Suppressor macrophage treated with lipopolysaccharide for 4 hours (primary cell): ENCODE data around the gene COL23A1.
A peak's percentile ranks its signal among the peaks of the same experiment; 100 is the strongest.
"Not testable (repeated sequence)": the region's sequence is repeated elsewhere in the genome, so short reads cannot be mapped to it uniquely, and the experiment has no call there.

Source experiments
- DNase-seq: peaks from one replicate; pipeline ENCODE4 v3.0.0-alpha.2; 2020

The COL23A1 gene

DNA sequence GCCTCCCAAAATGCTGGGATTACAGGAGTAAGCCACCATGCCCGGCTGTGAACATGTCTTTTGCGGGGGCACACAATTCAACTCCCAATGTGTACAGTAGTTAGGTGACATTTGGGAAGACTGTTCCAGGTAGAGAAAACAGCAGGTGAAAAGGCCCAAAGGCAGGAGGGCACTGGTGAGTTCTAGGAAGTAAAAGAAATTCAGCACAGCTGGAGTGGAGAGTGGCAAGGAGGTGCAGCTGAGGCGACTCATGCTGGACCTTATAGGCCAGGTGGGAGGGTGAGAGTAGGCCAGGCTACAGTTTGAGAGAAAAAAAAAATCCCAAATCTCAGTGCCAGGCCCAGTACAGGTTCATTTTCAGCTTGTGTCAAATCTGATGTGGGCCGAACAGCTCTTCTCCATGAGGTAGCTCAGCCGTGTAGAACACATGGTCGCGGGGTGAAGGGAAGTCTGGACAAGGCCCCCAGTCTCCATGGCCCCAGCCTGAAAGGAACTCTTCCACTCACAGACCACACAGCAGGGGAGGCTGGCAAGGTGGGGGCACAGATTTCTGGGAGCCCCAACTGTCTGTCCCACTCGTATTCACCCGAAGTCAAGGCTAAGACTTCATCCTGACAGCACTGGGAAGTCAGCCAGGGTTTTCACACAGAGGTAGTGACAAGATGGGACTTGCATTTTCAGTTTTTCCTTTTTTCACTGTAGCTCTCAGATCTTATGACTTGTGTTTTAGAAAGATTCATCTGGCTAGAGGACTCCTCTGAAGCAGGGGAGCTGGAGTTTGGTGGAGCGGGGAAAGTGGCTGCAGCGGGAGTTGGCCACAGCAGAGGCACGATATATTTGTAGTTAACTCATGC, 390.4 kb downstream of the COL23A1 start:
- DNase-seq = no peak

DNA sequence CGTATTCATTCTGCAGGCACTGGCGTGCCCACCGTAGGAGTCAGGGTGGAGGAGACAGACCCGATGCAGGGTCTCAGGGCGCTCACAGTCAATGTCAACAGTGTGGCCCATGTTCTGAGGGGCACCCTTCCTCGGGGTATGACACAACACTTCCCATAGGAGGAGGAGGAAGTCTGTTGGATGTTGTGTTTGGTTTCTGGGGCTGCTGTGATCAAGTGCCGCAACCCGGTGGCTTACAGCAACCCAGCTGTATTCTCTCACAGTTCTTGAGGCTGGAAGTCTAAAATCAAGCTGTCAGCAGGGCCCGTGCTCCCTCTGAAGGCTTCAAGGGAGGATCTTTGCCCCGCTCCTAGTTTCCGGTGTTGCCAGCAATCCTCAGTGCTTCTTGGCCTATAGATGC, 391.5 kb downstream of the COL23A1 start:
- DNase-seq = no peak

DNA sequence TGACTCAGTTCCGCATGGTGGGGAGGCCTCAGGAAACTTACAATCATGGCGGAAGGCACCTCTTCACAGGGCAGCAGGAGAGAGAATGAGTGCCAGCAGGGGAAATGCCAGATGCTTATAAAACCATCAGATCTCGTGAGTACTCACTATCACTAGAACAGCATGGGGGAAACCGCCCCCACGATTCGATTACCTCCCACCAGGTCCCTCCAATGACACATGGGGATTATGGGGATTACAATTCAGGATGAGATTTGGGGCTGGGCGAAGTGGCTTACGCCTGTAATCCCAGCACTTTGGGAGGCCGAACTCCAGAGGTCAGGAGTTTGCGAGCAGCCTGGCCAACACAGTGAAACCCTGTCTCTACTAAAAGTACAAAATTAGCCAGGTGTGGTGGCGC, 392.0 kb downstream of the COL23A1 start:
- DNase-seq = not testable (repeated sequence)

GRCh38 chr5:178196986-178197385, 393.2 kb downstream of the COL23A1 start:
- no peak for DNase-seq

GRCh38 chr5:178196281-178196812, 393.8 kb downstream of the COL23A1 start:
- DNase-seq = no peak

DNA sequence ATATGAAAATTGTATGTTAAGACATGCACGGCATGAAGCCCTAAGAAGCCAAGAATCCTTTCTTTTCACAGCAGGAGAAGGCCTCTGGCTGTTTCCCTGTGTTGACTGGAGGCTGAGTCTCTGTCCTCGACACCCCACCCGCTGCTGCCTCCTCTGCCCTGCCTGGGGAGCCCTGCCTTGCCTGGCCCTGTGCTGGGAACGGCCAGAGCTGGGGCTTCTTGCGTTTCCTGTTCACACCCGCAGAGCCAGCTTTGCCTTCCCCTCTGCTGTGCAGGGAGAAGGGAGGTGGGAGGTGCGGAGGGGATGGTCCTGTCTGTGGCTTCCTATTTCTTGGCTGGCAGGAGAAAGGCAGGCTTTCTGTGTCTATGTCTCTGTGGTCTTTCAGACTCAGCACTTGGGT, 396.2 kb downstream of the COL23A1 start:
- DNase-seq = peak; percentile 21

DNA sequence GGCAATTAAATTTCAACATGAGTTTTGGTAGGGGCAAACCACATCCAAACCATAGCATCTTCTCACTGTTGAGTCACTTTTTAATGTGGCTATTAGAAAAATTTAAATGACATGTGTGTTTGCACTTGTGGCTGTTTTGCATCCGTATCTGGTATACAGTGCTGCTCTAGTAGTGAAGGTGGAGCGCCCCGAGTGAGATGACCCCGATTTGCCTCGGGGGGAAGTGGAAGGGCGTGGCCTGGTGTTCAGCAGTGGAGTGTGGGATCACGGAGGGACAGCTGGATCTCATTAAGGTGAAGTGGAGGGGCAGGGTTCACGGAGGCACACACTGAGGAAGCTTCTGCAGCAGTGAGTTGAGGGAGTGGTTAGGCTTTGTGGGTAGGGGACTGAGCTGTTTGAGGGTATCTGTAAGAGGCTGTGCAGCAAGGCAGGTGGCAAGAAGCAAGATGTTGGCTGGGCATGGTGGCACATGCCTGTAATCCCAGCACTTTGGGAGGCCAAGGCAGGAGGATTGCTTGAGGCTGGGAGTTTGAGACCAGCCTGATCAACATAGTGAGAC, 396.9 kb downstream of the COL23A1 start:
- no peak for DNase-seq

DNA sequence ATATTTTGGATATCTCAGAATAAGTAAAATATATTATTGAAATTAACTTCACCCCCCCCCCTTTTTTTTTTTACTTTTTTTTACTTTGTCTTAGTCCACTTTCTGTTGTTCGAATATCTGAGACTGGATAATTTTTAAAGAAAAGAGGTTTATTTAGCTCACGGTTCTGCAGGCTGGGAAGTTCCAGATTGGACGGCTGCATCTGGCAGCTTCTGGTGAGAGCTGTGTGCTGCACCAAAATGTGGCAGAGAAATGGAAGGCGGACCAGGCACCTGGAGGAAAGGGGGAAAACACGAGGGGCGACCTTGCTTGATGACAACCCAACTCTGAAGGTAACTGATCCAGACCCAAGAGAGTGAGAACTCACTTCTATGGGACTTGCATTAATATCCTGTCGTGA, 397.4 kb downstream of the COL23A1 start:
- DNase-seq = no peak

DNA sequence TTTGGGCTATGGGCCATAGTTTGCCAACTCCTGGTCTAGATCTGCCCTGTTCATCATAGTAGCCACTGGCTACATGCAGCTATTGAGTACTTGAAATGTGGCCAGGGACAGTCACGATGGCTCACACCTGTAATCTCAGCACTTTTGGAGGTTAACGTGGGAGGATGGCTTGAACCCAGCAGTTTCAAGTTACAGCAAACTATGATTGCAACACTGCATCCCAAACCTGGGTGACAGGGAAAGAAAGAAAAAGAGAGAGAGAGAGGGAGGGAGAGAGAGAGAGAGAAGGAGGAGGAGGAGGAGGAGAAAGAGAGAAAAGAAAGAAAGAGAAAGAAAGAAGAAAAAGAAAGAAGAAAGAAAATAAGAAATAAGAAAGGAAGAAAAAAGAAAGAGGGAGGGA, 397.9 kb downstream of the COL23A1 start:
- no peak for DNase-seq

DNA sequence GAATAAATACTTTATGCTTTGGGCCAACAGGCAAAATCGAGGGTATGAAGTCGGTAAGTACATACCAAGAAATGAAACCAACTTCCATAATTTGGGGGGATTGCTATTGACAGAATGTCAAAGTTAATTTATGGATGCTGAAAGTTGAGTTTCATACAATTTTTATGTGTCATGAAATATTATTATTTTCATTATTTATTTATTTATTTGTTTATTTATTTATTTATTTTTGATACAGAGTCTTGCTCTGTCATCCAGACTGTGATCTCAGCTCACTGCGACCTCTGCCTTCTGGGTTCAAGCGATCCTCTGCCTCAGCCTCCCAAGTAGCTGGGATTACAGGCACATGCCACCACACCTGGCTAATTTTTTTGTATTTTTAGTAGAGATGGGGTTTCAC, 398.5 kb downstream of the COL23A1 start:
- no peak for DNase-seq

DNA sequence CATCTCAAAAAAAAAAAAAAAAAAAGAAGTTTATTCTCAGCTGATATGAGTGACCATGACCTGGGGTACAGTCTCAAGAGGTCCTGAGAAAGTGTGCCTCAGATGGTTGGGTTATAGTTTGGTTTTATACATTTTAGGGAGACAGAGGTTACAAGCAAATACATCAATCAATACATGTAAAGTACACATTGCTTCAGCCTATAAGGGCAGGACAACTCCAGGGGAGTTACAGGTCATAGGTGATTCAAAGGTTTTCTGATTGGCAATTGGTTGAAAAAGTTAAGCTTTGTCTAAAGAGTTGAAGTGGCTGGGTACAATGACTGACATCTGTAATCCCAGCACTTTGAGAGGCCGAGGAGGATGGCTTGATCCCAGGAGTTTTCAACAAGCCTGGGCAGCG, 400.8 kb downstream of the COL23A1 start:
- no peak for DNase-seq
